Dedifferentiated amniotic fluid mesenchymal stem cell (primary cell): Measurements from ENCODE around the gene PCDHB7.
"Not testable (repeated sequence)": the region's sequence is repeated elsewhere in the genome, so short reads cannot be mapped to it uniquely, and the experiment has no call there.

Source experiments
- DNase-seq: peaks from one replicate; pipeline ENCODE4 v3.0.0-alpha.2; 2016; ENCODE audit errors: extremely low spot score

Gene PCDHB7

GRCh38 chr5:141172381-141173204, at the start of gene PCDHB7:
Gene PCDHB7, plus strand, starts transcription at chr5:141172644. Its CDS starts 192 bp downstream, at chr5:141172836.
- DNase-seq = peak; percentile 66

- not testable (repeated sequence) for DNase-seq
Observed at GRCh38 chr5:141123396-141124135, 48.9 kb upstream of the PCDHB7 start.

GRCh38 chr5:141127305-141127704, 45.1 kb upstream of the PCDHB7 start:
- no peak for DNase-seq

- DNase-seq = no peak
Observed at GRCh38 chr5:141135030-141135717, 37.3 kb upstream of the PCDHB7 start, which contains the start of gene PCDHB5. Gene PCDHB5, plus strand, starts transcription at chr5:141135206. Its CDS starts 229 bp downstream, at chr5:141135435.

- DNase-seq = no peak
Observed at GRCh38 chr5:141135718-141136266, 36.7 kb upstream of the PCDHB7 start.

- DNase-seq = not testable (repeated sequence)
Observed at GRCh38 chr5:141137346-141137745, 35.1 kb upstream of the PCDHB7 start.

- DNase-seq = no peak
Observed at GRCh38 chr5:141149812-141150211, 22.6 kb upstream of the PCDHB7 start, which contains the start of gene PCDHB6. Gene PCDHB6, plus strand, starts transcription at chr5:141150057. Its CDS starts 201 bp downstream, at chr5:141150258.

GRCh38 chr5:141150224-141150992, 22.0 kb upstream of the PCDHB7 start:
- DNase-seq = no peak

GRCh38 chr5:141150993-141151325, 21.5 kb upstream of the PCDHB7 start:
- DNase-seq = no peak

GRCh38 chr5:141151632-141152031, 20.8 kb upstream of the PCDHB7 start:
- DNase-seq = not testable (repeated sequence)

- DNase-seq = not testable (repeated sequence)
Observed at GRCh38 chr5:141152096-141152495, 20.3 kb upstream of the PCDHB7 start.

GRCh38 chr5:141155540-141156374, 16.7 kb upstream of the PCDHB7 start:
- DNase-seq = no peak

GRCh38 chr5:141157356-141157755, 15.1 kb upstream of the PCDHB7 start:
- not testable (repeated sequence) for DNase-seq

- not testable (repeated sequence) for DNase-seq
Observed at GRCh38 chr5:141157901-141158300, 14.5 kb upstream of the PCDHB7 start.

GRCh38 chr5:141174291-141175104, 2.1 kb downstream of the PCDHB7 start:
- not testable (repeated sequence) for DNase-seq

- DNase-seq = no peak
Observed at GRCh38 chr5:141175933-141176332, 3.5 kb downstream of the PCDHB7 start.

- DNase-seq = not testable (repeated sequence)
Observed at GRCh38 chr5:141177577-141178191, 5.2 kb downstream of the PCDHB7 start, which contains the start of gene PCDHB8. Gene PCDHB8, plus strand, starts transcription at chr5:141177790. Its CDS starts 245 bp downstream, at chr5:141178035.

GRCh38 chr5:141179371-141179770, 6.9 kb downstream of the PCDHB7 start:
- not testable (repeated sequence) for DNase-seq

- DNase-seq = not testable (repeated sequence)
Observed at GRCh38 chr5:141179876-141180275, 7.4 kb downstream of the PCDHB7 start.
